GM18511 (cell line): Measurements from ENCODE around the gene VAMP8.
"Not testable (repeated sequence)": the region's sequence is repeated elsewhere in the genome, so short reads cannot be mapped to it uniquely, and the experiment has no call there.

Source experiments
- ATAC-seq: cut with Tn5 transposase; IDR thresholded peaks from one replicate; pipeline ENCODE4 v1.9.1; 2021; ENCODE audit warnings: mild to moderate bottlenecking, moderate library complexity; ENCODE audit not compliant: unreplicated experiment

VAMP8 gene

DNA sequence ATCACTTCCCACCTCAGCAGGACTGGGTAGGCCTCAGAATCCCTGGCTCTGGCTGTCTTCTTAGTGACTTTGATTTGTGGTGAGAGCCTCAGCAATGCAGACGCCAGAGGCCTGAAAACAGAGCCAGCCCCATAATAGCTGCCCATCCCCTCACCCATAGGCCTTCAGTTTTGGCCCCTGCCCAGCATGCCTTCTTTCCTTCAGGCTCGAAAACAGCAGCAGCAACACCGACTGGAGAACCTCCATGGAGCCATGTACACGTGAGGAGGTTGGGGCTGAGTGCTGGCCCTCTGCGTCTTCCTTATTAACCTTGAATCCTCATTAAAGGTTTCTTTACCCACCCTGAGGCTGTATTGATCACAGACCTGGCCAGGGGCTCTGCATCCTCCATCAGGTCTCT lies 19.9 kb downstream of the VAMP8 start:
- ATAC-seq, result no peak

DNA sequence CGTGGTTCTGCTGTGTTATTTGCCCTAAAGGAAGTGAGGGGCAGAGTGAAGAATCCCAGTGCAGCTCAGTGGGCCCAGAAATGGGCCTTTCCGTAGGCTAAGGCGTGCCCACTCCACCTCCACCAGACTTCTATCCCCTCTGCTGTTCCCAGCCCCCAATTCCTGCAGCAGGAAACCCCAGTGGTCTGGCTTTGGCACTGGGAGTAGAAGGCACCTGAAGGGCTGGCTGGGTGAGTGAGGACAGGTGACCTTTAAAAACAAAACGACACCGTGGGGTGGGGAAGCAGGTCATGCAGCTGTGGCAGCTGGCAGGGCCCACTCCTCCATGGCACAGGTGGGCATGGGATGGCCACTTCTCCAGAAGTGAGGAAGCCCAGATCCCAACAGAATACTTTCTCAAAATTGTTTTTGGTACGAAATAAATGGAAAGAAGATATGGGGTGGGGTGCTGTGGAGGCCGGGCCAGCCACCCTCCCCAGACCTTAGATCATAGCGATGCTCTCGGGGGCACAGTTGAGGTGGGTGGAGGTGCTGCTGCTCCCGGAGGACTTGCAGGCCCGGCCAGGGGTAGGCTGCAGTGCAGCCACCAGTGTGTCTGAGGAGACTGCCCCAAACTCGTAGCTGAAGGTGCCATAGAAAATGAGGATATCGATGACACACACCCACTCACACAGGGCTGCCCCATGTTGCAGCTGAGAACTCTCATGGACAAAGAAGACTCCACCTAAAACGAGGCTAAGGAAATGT lies 21.4 kb downstream of the VAMP8 start:
- ATAC-seq, result no peak

DNA sequence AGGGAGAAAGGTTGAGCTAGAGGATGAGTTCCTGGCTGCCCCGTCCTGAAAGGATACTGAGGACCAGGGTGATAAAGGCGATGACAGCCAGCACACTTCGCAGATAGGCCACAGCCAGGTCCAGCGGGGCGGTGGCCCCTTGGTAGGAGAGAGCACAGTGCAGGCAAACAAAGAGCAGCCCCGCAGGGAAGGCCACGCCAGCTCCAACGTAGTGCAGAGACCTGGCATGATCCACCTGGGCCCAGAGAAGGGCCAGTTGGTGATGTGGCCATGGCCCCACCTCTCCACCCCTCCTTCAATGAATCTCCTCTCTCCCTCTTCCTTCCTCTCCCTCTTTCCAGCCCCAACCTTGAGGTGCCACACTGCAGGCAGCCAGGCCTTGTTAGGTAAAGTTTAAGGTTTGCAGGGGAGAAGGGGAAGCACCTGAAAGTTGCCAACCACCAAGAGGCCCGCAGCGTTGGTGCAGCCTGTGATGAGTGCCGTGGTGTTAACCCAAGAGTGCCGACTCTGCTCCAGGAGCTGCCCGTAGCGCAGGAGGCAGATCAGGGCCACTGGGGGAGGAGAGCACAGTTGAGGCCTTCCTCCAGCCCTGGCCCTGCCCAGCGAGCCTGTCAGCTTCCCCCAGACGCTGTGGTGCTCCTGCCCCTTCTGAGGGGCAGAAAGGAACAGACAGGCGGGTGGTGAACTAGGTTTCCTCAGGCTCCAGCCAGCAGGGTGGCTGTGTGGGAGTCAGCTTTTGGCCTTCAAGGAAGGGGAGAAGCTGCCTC lies 22.3 kb downstream of the VAMP8 start:
- ATAC-seq, result no peak

DNA sequence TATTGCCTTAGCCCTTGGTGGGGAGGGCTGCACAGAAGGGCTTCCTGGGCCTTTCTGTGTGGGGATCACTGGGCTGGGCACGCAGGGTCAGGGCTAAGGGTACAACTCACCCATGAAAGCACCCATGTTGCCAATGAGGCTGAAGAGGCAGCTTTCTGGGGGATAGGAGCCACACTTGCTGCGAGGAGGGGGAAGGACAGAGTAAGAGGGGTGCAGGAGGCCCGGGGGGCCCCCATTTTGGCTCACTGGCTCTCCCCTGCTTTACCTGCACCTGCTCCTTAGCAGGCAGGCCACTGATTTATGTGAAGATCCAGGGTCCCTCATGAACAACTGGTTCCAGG lies 22.8 kb downstream of the VAMP8 start:
- ATAC-seq, result no peak

DNA sequence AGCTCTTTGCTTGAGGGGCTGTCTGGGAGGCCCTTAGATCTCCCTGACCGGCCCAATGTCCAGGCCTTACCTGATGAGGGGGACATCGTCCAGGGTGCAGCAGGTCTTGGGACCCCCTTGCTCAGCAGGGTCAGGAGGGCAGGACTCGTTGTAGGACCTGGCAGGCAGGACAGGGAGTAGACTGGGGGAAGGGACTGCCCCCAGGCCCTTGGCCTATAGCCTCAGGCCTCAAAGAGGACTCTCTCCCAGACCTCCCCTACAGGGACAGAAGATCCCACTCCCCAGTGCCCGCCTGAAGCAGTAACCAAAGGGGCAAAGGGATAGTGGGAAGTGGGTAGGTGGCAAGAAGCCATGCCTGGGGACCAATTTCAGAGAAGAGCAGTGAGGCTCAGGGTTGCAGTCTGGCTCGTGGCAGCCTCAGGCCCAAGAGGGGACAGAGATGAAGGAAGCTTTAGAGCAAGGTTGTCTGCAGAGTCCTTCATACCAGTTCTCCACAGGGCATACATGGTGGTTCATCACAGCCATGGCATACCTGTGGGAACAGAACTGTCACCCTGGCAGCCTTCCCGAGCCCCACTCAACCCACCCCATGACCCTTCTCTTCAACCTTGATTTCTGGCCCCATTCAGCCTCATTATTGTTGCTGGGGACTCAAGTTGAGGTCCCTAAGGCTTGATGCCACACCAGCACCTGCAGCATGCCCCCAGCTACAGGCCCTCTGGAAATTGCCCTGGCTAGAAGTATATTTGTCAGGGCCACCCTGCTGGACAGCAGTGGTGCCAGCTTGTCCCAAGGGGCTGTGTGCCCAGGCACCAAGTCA lies 23.8 kb downstream of the VAMP8 start:
- no peak for ATAC-seq

DNA sequence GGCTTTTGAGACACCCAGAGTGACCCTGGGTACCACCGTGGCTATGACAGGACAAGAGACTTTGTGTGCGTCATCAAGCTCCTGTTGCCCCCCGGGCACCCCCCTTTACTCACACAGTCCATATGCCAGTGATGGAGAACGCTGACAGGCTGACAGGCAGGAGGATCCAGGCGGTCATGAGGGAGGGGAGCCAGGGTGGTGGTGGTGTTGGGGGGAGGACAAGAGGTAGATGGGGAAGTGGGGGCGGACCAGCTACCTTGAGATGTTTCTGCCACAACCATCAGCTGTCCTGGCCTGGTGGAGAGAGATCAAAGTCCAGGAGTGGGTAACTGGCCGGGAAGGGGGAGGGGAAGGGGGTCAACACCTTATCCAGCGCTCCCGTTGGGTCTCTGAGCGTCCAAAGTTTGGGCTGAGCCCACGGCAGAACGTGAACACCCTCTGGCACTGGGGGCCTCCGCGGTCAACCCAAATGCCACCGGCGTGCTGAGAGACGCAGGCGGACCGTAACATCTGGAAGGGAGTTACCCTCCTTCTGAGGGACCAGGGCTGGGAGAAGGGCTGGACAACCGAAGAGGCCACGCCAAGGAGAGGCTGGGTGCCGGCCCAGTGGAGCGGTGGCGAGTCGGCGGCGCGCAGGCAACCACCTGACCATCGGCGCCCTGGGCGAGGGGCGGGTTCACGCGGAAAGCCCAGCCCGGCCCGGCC lies 24.5 kb downstream of the VAMP8 start:
- peak; percentile 52 for ATAC-seq

DNA sequence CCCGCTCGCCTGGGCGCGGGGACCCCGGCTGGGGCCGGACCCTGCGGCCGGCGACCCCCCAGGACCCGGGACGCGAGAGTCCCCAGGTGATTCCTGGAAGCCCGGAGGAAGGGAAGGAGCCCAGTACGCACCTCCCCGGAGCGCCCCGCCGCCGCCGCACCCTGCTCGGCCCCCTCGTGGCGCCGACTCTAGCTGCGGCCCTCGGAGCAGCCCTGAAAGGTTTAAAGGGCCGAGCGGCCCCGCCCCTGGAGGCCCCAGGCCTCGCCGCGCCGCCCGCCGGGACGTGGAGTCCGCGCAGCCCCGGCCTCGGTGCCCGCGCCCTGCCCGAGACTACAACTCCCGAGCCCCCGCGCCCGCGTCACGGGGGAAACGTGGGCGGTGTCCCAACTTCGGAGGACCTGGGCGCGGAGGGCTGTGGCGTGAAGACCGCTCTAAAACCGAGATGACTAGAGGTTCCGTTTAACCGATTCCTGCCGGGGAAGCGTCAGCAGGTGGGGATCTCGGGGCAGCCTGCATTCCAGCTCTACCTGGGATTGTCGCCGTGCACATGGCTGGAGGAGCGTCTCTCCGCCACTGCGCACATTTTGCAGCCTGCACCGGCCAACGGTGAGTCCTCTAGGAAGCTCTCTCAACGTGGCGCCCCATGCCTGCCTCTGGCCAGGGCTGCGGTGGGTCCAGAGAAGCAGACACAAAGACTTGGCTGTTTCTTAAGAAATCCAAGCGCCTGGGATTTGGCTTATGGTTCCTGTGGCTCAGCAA lies 25.3 kb downstream of the VAMP8 start, which contains the start of gene TMEM150A:
Gene TMEM150A, minus strand, starts transcription at position 223 of the 759 bp plus-strand sequence. CDS start 750 bp downstream, outside the sequence.
- ATAC-seq, result peak; percentile 97

DNA sequence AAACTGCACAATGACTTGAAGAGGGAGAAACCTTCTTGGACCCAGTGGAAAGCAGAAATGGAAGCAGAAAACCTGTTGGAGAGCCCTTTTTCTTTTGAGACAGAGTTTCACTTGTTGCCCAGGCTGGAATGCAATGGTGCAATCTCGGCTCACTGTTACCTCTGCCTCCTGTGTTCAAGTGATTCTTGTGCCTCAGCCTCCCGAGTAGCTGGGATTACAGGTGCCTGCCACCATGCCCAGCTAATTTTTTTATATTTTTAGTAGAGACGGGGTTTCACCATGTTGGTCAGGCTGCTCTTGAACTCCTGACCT lies 26.7 kb downstream of the VAMP8 start:
- ATAC-seq, result not testable (repeated sequence)

DNA sequence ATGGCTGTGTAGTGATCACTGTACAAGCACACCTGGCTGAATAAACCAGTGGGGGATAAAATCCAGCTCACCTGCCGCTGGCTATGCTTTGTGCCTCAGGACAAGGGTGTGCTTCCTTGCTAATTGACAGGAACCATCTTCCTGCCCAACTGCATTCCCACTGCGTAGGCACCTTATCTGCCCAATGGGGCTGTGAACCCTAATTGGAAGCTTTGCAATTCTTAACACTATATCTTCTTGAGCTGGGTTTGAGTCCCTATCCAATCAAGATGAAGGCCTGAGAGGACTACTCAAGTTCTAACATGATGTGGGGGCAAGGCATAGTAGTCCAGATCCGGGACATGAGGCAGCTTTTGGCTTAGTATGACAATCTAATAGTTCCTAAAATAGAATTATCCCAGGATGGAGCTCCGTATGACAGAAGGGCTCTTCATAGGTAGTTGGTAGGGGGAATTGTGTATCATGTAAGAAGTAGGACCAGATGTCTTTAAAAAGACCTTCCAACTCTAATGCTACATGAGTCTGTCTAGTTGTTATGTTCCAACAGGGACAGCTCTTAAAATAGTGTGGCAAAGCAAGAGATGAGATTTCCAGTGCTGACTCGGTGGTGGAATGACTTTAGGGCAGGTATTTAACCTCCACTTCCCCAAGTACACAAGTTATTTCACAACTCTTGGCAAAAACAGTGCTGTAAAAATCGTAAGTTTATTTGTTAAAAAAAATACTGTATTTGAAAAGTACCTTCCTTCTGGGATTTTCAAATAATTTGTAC lies 27.4 kb downstream of the VAMP8 start:
- no peak for ATAC-seq

DNA sequence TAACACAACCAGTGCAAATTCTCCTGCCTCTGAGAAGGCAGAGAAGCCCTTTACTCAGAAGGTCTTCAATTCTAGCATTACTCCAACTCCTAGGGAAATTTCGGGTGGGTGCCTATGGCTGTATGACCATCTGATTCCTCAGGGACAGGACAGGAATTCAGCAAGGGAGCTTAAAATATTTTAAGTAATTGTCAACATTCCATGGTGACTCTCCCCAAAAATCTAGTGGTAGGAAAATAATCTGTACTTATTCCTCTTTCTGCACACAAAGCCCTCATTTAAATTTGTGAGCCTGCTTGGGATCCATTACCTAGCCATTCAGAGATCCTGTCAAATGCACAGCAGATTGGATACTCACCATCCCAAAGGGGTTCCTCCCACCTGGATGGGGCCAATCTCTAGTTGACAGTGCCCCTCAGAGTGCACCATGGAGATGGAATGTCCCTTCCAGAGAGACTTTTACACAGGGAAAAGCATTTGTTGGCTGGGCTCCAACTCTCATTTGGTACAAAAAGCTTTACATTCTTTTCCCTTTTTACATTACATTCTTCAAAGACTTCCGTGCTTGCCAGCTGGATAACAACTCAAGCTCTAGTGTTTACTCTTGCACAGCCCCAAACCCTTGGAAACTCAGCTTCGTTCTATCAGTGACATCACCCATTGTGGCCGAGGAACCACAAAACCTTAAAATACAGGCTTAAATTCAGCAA lies 28.2 kb downstream of the VAMP8 start:
- no peak for ATAC-seq

DNA sequence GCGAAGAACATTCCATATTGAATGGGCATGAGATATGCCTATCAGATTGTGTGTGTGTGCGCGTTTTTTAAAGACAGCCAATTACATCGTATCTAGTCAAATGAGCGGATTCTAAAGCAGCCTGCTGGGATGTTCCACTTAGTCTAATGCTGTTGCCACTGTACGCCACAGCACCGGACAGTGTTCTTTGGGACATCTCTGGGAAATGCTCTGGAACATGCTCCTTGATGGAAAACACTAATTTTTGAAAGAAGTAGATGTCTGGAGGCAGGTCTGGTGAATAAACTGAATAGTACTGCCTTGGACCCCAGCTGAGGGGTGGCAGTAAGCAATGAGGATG lies 28.7 kb downstream of the VAMP8 start:
- no peak for ATAC-seq

DNA sequence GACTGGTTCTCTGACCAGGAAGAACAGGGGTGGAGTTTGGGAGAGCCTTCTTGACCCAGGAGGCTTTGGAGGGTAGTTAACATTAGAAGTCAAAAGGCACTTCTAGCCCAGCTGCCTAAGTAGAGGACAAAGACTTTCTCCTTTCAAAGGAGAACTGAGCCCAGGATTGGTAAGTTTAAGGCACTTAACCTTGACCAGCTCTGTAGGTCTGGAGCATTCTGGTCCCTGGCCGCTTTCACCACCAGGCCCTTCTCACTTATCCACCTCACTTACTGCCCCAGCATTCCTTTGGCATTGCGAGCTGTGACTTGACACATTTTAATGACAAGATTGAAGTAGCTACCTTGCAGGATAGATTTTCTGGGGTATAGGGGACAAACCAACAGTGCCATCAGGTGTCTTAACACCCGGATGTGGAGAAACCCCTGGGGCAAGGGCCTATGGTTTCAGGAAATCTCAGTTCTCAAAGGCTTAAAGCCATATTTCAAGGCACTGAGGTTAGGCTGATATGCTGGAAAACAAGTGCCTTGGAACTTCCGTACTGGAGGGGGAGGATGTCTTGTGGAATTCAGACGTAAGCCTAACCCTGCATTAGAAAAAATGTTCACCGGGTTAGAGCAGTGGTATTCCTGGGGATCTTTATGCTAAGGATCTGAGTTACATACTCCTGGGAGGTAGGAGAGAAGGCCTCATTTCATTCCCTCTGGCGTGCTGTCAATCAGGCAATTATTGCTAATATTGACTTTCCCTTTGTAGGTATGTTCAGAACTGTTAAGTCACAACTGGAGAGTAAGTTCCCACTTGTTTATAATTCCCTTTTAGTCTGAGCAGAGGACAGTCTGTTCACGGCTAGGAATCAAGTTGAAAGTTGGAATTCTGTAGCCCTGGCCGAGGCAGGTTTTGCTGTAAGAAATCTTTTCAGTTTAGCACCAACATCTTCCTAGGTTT lies 30.2 kb downstream of the VAMP8 start:
- no peak for ATAC-seq

DNA sequence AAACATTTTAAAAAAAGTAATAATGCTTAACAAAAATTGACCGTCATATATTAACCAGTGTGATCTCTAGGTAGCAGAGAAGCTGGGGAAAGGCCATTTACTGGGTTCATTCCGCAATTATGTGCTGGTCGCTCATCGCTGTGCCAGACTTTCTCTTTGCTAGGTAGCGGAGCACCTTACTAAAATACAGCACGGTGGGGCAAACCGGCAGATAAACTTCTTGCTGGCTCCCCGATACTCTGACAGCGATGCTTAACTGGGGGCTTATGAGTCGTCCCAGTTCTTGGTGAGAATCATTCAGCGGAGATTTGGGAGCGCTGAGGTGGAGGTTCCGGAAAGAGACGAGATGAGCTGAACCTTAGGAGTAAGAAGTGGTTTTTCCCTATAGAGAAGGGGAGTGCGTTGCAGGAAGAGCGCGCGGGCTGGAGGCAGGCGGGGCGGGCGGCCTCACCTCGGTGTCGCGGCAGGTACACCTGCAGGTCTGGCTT lies 33.9 kb downstream of the VAMP8 start:
- no peak for ATAC-seq

DNA sequence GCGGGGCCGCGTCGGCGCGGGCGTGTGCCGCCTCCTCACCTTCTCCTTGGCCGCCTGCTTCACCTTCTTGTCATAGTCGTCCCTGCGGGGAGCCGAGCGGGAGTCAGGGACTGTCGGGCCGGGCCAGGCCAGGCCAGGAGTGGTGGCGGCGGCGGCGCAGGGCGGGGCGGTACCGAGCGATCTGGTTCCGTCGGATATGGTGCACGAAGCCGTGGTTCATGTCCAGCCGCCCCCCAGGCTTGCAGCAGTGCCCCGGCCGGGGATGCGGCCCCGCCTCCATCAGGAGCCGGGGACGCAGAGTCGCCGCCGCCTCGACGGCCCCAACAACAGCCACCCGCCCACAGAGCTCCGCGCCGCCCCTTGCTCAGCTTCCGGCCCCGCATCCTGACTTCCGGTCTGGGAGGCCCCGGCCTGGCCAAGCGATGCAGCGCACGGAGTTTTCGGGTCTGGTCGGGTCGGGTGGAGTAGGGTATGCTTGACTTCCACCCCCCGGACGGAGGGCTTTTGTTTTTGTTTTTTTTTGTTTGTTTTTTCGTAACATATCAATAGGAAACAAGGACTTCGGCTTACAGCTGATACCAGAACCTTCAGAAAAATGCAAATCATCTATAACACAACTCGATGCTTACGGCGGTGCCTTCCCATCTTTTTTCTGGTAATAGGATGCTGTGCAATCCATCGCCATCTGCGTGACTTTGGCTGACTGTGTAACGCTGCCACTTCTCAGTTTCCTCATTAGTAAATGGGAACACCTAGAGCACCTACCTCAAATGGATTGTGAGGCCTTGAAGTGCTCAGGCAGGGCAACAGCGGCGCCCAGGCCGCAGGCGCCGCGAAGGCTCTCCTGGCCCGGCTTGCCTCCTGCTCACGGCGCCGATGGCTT lies 34.6 kb downstream of the VAMP8 start, which contains the start of gene C2orf68:
Gene C2orf68, minus strand, starts transcription at position 362 of the 883 bp plus-strand sequence. Its CDS starts 82 bp downstream, at position 280.
- peak; percentile 81 for ATAC-seq

DNA sequence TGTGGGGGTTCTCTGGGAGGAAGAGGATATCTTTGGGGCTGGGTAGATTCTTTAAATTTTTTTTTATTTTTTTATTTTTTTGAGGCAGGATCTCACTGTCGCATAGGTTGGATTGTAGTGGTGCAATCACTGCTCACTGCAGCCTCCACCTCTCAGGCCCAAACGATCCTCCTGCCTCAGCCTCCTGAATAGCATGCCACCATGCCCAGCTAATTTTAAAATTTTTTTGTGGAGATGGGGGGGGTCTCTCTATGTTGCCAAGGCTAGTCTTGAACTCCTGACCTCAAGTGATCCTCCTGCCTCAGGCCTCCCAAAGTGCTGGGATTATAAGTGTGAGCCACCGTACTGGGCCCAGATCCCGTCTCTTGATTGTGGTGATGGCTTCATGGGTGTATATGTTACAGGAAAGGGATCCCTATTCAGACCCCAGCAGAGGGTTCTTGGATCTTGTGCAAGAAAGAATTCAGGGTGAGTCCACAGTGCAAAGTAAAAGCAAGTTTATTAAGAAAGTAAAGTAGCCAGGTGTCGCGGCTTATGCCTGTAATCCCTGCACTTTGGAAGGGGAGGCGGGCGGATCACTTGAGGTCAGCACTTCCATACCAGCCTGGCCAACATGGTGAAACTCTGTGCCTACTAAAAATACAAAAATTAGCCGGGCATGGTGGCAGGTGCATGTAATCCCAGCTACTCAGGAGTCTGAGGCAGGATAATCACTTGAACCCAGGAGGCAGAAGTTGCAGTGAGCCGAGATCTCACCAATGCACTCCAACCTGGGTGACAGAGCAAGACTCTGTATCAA lies 36.5 kb downstream of the VAMP8 start:
- ATAC-seq, result no peak

DNA sequence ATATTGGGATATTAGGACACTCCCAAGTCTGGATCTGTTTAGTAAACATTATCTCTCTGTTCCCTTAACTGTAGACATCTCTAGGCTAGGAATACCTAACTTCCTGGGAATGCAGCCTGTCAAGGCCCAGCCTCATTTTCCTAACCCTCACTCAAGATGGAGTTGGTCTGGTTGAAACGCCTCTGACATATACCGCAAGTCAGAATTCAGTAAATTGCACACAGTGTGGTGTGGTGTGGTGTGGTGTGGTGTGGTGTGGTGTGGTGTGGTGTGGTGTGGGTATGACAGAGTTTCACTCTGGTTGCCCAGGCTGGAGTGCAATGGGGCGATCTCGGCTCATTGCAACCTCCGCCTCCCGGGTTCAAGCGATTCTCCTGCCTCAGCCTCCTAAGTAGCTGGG lies 37.4 kb downstream of the VAMP8 start:
- ATAC-seq, result not testable (repeated sequence)
